H1 (cell line): ENCODE measurements around the gene GLO1. TPM values are rescaled to one million over a fixed set of nuclear protein-coding genes. Genes with fewer than 3 reads are reported as not detected.

ENCODE experiments used
- KDM5A ChIP-seq: fragments of 200-600 bp; IDR thresholded peaks from 2 replicates; pipeline ENCODE4 v1.7.1; 2012; ENCODE audit warnings: mild to moderate bottlenecking, low read length, inconsistent platforms, mixed read lengths
- PHF8 ChIP-seq: fragments of 200-600 bp; sonication (generic); conservative IDR thresholded peaks from 2 replicates; pipeline ENCODE4 v1.7.1; 2012; ENCODE audit warnings: low read depth, mild to moderate bottlenecking, inconsistent platforms, low read length, moderate library complexity
- TAF7 ChIP-seq: optimal IDR thresholded peaks from 2 replicates; pipeline ENCODE3; 2011; ENCODE audit warnings: low read depth, mild to moderate bottlenecking, inconsistent platforms, low read length, moderate library complexity, borderline replicate concordance
- polyA plus RNA-seq, 7 experiments: library from polyadenylated mRNA; depleted of rRNA in 3 of 7; stranded (reverse) in 5 of 7; unstranded in 2 of 7; fragments of >200 nt in 5 of 7; fragments of 200-250 nt in 2 of 7; gene quantifications; 1 replicate in 5 of 7; 2 replicates in 1 of 7; 4 replicates in 1 of 7; pipeline versions ENCODE4 v1.2.1 to v1.2.3, GENCODE V29; 2011 to 2013; ENCODE audit warnings: missing spikeins in 2 of 7, mixed read lengths in 2 of 7
- total RNA-seq: library from RNA; stranded (reverse); fragmentation: NEBNext Ultra II Directional; extraction: Animal tissue kit (Norgen Biotek cat#: 25700); gene quantifications from 2 replicates; pipeline ENCODE4 v1.2.1, GENCODE V29; 2021

Gene GLO1
- total and polyA plus RNA-seq, 2 of the 8 experiments (the other 6 are each of a cell fraction or from before 2014, with no cell fraction given) = 104 to 170 TPM

DNA sequence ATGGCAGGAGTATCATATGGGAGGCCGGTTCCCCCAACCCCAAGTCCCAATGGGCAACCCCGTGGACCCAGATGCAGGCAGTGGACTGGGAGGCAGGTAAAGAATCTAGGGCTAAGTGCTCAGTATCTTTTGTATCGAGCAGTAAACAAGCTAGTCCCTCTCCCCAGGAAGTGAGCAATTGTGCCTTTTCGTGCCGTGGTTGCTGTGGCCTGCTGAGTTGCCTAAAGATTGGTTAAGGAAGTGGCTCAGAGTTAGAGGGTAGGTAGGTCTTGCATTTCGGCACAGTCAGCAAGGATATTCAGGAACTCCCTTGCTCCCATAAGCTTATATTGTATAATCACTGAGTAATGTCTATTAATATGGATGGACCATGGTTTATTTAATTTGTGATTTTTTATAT is 10.9 kb upstream of the GLO1 start (continued):
- TF ChIP-seq PHF8 = no peak
- TF ChIP-seq TAF7 = no peak
- no peak for TF ChIP-seq KDM5A
